ENCODE measurements around the gene GNAO1. TPM values are rescaled to one million over a fixed set of nuclear protein-coding genes. Genes with fewer than 3 reads are reported as not detected.

The GNAO1 gene
- total and polyA plus RNA-seq, 2 of the 13 experiments (the other 11 are each of a cell fraction or from before 2014, with no cell fraction given), result not detected

DNA sequence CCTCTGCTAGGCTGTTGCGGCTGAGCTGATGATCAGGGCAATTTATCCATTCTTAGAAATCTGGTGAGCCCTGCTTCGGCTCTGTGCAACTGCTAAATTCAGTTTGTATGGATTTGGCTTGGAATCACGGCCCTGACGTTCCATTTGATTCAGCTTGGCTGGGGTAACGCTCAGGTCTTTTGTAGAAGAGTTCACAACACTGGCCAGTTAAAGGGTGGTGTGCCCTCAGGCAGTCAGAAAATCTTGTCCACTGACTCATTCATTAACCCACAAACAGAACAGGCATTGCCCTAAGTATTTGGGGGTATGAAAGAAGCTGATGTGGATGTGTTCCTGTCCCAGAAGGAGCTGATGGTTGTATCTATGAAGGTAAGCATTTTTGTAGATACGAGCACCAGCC lies 53.9 kb downstream of the GNAO1 start:
- no peak overlapping the region for H3K4me3 ChIP-seq (replicated peaks in 1 of 3; ENCODE audit: insufficient read depth in 1 of 3, low read depth in 2 of 3, low read length in 3 of 3)
- DNase-seq (ENCODE audit: low spot score) (no peak), FAIRE-seq (no peak), ATAC-seq (no peak)
- H2AFZ ChIP-seq (ENCODE audit: low read length), result no peak overlapping the region
- ChIA-PET CTCF (ENCODE audit: low intra/inter-chr PET ratio, low total read pairs) (no interaction called here), POLR2A (no interaction called here)
- no peaks in the 10 kb centered on the region for H4K20me1 ChIP-seq (ENCODE audit: insufficient read depth, low read length)
- H3K4me2 ChIP-seq (ENCODE audit: low read depth, low read length), result no peak overlapping the region
- no TSS peak for BruUV-seq (replicated peaks)
- H3K27me3 ChIP-seq (ENCODE audit: control insufficient read depth in 1 of 2, insufficient read depth in 2 of 2, low read length in 2 of 2), result peaks cover 0 to 11% of the 10 kb centered on the region in 2 experiments; a peak in 2 of 5 replicates
- WGBS (ENCODE audit: low lambda C conversion rate), result 24% methylated on average over 6 of the region's 6 CpGs
- no peaks in the 10 kb centered on the region for H3K79me2 ChIP-seq (ENCODE audit: insufficient read depth, low read length)
- no peak for TF ChIP-seq HNRNPUL1 (IDR thresholded peaks at IDR 0.05; ENCODE audit: low read depth, low read length)
- no peak for TF ChIP-seq ZNF160 (CRISPR knock-in tag; IDR thresholded peaks at IDR 0.05)
- TF ChIP-seq ZNF644 (CRISPR knock-in tag; IDR thresholded peaks at IDR 0.05; ENCODE audit: low read depth), result no peak
- TF ChIP-seq, protein P1, sequence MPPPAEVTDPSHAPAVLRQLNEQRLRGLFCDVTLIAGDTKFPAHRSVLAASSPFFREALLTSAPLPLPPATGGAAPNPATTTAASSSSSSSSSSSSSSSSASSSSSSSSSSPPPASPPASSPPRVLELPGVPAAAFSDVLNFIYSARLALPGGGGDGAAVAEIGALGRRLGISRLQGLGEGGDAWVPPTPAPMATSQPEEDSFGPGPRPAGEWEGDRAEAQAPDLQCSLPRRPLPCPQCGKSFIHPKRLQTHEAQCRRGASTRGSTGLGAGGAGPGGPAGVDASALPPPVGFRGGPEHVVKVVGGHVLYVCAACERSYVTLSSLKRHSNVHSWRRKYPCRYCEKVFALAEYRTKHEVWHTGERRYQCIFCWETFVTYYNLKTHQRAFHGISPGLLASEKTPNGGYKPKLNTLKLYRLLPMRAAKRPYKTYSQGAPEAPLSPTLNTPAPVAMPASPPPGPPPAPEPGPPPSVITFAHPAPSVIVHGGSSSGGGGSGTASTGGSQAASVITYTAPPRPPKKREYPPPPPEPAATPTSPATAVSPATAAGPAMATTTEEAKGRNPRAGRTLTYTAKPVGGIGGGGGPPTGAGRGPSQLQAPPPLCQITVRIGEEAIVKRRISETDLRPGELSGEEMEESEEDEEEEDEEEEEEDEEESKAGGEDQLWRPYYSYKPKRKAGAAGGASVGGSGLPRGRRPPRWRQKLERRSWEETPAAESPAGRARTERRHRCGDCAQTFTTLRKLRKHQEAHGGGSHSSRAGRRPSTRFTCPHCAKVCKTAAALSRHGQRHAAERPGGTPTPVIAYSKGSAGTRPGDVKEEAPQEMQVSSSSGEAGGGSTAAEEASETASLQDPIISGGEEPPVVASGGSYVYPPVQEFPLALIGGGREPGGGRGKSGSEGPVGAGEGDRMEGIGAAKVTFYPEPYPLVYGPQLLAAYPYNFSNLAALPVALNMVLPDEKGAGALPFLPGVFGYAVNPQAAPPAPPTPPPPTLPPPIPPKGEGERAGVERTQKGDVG (CRISPR knock-in tag; IDR thresholded peaks at IDR 0.05; ENCODE audit: borderline replicate concordance), result no peak
- TF ChIP-seq PHB2 (IDR thresholded peaks at IDR 0.05; ENCODE audit: partially characterized antibody), result no peak
- TF ChIP-seq, protein P2, sequence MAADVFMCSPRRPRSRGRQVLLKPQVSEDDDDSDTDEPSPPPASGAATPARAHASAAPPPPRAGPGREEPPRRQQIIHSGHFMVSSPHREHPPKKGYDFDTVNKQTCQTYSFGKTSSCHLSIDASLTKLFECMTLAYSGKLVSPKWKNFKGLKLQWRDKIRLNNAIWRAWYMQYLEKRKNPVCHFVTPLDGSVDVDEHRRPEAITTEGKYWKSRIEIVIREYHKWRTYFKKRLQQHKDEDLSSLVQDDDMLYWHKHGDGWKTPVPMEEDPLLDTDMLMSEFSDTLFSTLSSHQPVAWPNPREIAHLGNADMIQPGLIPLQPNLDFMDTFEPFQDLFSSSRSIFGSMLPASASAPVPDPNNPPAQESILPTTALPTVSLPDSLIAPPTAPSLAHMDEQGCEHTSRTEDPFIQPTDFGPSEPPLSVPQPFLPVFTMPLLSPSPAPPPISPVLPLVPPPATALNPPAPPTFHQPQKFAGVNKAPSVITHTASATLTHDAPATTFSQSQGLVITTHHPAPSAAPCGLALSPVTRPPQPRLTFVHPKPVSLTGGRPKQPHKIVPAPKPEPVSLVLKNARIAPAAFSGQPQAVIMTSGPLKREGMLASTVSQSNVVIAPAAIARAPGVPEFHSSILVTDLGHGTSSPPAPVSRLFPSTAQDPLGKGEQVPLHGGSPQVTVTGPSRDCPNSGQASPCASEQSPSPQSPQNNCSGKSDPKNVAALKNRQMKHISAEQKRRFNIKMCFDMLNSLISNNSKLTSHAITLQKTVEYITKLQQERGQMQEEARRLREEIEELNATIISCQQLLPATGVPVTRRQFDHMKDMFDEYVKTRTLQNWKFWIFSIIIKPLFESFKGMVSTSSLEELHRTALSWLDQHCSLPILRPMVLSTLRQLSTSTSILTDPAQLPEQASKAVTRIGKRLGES (CRISPR knock-in tag; IDR thresholded peaks at IDR 0.05; ENCODE audit: borderline replicate concordance), result no peak
- TF ChIP-seq, protein P3, sequence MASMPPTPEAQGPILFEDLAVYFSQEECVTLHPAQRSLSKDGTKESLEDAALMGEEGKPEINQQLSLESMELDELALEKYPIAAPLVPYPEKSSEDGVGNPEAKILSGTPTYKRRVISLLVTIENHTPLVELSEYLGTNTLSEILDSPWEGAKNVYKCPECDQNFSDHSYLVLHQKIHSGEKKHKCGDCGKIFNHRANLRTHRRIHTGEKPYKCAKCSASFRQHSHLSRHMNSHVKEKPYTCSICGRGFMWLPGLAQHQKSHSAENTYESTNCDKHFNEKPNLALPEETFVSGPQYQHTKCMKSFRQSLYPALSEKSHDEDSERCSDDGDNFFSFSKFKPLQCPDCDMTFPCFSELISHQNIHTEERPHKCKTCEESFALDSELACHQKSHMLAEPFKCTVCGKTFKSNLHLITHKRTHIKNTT (CRISPR knock-in tag; IDR thresholded peaks at IDR 0.05), result no peak
- no peak for TF ChIP-seq SMARCC2 (IDR thresholded peaks at IDR 0.05)
- no peak for TF ChIP-seq ELF1 (CRISPR knock-in tag; IDR thresholded peaks at IDR 0.05)
- TF ChIP-seq RAD51 (IDR thresholded peaks at IDR 0.05; ENCODE audit: borderline replicate concordance), result no peak
- no peak for TF ChIP-seq CBX1 (IDR thresholded peaks at IDR 0.05; ENCODE audit: low read depth)
- TF ChIP-seq, protein P4, sequence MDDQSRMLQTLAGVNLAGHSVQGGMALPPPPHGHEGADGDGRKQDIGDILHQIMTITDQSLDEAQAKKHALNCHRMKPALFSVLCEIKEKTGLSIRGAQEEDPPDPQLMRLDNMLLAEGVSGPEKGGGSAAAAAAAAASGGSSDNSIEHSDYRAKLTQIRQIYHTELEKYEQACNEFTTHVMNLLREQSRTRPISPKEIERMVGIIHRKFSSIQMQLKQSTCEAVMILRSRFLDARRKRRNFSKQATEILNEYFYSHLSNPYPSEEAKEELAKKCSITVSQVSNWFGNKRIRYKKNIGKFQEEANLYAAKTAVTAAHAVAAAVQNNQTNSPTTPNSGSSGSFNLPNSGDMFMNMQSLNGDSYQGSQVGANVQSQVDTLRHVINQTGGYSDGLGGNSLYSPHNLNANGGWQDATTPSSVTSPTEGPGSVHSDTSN (CRISPR knock-in tag; IDR thresholded peaks at IDR 0.05; ENCODE audit: borderline replicate concordance), result no peak
- TF ChIP-seq ZNF232 (CRISPR knock-in tag; IDR thresholded peaks at IDR 0.05; ENCODE audit: borderline replicate concordance), result no peak
- no peak for TF ChIP-seq FOXK2 (IDR thresholded peaks at IDR 0.05)
- H3K27ac ChIP-seq (ENCODE audit: extremely low read length, insufficient read depth, low read length), result no peak overlapping the region
- no peaks in the 10 kb centered on the region for H3K4me1 ChIP-seq (ENCODE audit: insufficient read depth, low read length)
- H3K9ac ChIP-seq (ENCODE audit: insufficient read depth, low read depth, low read length), result no peak overlapping the region
- intact Hi-C loops (cut with micrococcal nuclease; ENCODE audit: unreplicated experiment), result no loop called here
- in situ Hi-C loops (cut with HindIII; ENCODE audit: extremely low pct_ligation_motif_present, low pct_unique_long_range_greater_than_20kb), result no loop called here
- no peaks in the 10 kb centered on the region for H3K36me3 ChIP-seq (replicated peaks in 1 of 2; ENCODE audit: control insufficient read depth in 1 of 2, insufficient read depth in 2 of 2, low read length in 2 of 2)
- H3K9me3 ChIP-seq (ENCODE audit: low read length), result no peaks in the 10 kb centered on the region

Measured in HepG2 (cell line).